ENCODE results near the gene TMEM147. TPM values are rescaled to one million over a fixed set of nuclear protein-coding genes. Genes with fewer than 3 reads are reported as not detected.
"Not testable (repeated sequence)": the region's sequence is repeated elsewhere in the genome, so short reads cannot be mapped to it uniquely, and the experiment has no call there.

TMEM147 gene
- total RNA-seq, 1 donor from 2014 or later: 37.4 TPM

- no peak for DNase-seq
Observed at GRCh38 chr19:35563207-35563829, 17.9 kb downstream of the TMEM147 start, which contains the start of gene ATP4A. ATP4A (minus strand) TSS chr19:35563658; CDS start chr19:35563629, 29 bp downstream.

DNA sequence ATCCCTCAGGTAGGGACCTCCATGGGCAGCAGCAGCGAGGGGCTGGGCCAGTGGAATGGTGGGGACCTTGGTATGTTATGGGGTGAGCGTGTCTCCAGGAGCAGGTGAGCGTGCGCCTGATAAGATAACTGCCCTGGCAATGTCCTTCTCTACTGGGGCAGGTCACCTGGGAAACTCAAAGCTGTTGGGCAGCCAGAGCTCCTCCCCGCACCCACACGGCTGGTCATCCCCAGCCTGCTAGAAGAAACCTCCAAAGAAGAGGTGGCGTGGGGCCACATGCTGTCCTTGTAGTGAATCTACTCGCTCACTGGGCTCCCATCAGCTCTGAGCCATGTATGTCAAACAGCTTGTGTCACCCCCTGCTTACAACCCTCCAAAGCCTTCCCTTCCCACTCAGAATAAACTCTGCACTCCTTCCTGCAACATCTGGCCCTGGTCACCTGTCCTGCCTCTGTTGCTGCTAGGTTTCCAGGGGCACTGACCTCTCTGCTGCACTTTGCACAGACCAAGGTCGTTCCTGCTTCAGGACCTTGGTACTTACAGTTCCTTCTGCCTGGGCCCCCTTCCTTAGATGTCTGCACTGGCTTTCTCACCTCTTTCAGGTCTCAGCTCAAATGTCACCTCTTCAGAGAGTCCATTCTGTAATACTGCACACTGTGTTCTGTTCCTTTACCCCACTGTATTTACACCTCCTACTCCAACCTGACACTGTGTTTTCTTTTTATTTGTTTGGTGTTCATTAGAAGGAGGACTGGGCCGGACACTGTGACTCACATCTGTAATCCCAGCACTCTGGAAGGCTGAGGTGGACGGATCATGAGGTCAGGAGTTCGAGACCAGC lies 19.8 kb downstream of the TMEM147 start:
- no peak for DNase-seq

DNA sequence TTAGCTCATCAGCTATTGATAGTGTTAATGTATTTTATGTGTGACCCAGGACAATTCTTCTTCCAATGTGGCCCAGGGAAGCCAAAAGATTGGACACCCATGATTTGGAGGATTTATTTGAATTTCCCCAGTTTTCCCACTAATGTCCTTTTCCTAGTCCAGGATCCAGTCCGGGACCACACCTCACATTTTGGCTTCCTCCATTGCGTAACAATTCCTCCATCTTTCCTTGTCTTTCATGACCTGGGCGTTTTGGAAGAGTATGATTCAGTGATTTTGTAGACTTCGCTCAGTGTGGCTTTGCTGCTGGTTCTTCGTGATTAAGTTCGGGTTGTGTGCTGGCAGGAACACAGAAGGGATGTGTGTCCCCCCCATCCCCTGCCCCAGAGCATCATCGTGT lies 21.3 kb downstream of the TMEM147 start:
- DNase-seq: no peak

GRCh38 chr19:35569281-35569781 lies 23.9 kb downstream of the TMEM147 start:
- DNase-seq: no peak

DNA sequence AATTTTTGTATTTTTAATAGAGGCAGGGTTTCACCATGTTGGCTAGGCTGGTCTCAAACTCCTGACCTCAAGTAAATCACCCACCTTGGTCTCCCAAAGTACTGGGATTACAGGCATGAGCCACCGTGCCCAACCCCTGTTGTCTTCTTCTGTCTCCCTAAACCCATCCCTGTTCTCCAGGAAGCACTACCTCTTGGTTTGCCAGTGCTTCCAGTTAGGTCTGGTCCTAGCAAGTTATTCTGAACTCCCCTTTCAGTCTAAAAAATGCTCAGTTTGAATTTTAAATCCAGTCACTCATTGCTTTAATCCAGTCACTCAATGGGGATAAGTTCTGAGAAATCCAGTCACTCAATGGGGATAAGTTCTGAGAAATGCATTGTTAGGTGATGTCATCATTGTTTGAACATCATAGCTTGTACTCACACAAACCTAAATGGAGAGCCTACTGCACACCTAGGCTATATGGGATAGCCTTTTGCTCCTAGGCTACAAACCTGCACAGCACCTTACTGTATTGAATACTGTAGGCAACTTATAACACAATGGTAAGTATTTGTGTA lies 26.1 kb downstream of the TMEM147 start:
- DNase-seq: no peak

DNA sequence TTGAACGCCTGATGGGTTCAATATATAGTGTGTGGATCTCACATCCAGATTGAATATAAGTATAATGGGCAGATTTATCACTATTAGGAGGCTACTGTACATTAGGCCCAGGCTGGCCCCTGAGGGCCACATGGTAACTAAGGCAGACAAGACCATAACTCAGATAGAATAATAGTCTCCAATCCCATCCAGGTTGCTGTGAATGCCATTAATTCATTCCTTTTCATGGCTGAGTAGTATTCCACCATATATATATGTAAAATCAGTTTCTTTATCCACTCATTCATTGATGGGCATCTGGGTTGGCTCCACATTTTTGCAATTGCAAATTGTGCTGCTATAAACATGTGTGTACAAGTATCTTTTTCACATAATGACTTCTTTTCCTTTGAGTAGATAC lies 32.5 kb downstream of the TMEM147 start:
- no peak for DNase-seq

DNA sequence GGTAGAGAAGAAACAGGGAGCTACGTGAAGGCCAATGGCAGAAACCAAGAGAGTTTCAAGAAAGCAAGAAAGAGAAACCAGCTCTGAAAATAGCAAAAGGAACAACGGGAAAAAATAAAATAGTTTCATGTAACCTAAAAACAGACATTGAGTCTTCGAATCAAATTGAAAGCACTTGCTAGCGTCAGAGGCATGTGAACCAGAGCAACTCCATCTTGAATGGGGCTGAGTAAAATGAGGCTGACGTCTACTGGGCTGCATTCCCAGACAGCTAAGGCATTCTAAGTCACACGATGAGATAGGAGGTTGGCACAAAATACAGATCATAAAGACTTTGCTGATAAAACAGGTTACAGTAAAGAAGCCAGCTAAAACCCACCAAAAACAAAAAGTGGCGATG lies 33.3 kb downstream of the TMEM147 start:
- DNase-seq: no peak

GRCh38 chr19:35582760-35583159 lies 37.3 kb downstream of the TMEM147 start:
- DNase-seq: no peak

- no peak for DNase-seq
Observed at GRCh38 chr19:35585848-35586247, 40.4 kb downstream of the TMEM147 start, which contains the start of gene PMIS2. PMIS2 (plus strand) TSS chr19:35586173; CDS start chr19:35586260, 87 bp downstream.

- DNase-seq: no peak
Observed at GRCh38 chr19:35587321-35587720, 41.9 kb downstream of the TMEM147 start.

GRCh38 chr19:35590875-35591274 lies 45.4 kb downstream of the TMEM147 start:
- no peak for DNase-seq

GRCh38 chr19:35592226-35592625 lies 46.8 kb downstream of the TMEM147 start:
- DNase-seq: no peak

- not testable (repeated sequence) for DNase-seq
Observed at GRCh38 chr19:35595026-35595425, 49.6 kb downstream of the TMEM147 start.

GRCh38 chr19:35595928-35596327 lies 50.5 kb downstream of the TMEM147 start:
- no peak for DNase-seq

DNA sequence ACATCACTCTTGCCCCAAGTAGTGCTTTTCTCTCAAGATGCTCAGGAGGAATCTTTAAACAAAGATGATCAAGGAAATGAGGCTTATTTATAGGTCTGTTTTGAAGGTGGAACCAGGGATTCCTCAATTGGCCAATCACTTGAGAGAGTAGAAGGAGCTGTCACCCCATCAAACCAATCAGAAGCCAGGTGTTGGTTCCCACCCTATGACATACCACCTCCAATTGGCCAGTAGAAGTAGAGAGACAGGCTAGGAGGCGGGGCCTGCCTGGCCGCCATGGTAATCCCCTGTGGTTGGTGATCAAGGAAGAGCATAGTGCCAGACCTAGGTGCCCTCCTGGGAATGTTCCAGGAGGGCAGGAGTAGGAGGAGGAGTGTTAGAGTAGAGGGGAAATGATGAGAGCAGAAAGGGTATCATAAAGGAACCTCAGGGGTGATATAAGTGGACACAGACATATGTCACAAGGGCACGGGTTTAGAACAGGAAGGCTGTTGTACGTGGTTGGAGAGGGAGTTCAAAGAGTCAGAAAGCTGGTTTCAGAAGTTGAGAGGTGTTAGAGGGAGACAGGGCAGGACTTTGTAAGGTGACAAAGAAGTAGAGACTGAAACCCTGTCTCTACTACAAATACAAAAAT lies 51.1 kb downstream of the TMEM147 start:
- no peak for DNase-seq

Other genes with a start within 250 kb of the TMEM147 start
- not detected for gene CD22, start 216.4 kb upstream of the TMEM147 start, total RNA-seq
- gene FFAR1, start 197.7 kb upstream of the TMEM147 start, total RNA-seq: not detected
- not detected for gene FFAR3, start 187.2 kb upstream of the TMEM147 start, total RNA-seq
- not detected for gene GPR42, start 174.6 kb upstream of the TMEM147 start, total RNA-seq
- 0.16 TPM for gene FFAR2, start 97.4 kb upstream of the TMEM147 start, total RNA-seq
- gene KRTDAP, start 55.2 kb upstream of the TMEM147 start, total RNA-seq: not detected
- 0.94 TPM for gene DMKN, start 32.0 kb upstream of the TMEM147 start, total RNA-seq
- not detected for gene SBSN, start 17.3 kb upstream of the TMEM147 start, total RNA-seq
- not detected for gene GAPDHS, start 12.2 kb upstream of the TMEM147 start, total RNA-seq
- gene ATP4A, start 18.0 kb downstream of the TMEM147 start, total RNA-seq: not detected
- not detected for gene PMIS2, start 40.5 kb downstream of the TMEM147 start, total RNA-seq
- gene HAUS5, start 67.1 kb downstream of the TMEM147 start, total RNA-seq: 6.4 TPM
- 16.7 TPM for gene RBM42, start 83.4 kb downstream of the TMEM147 start, total RNA-seq
- gene ETV2, start 96.1 kb downstream of the TMEM147 start, total RNA-seq: 1.1 TPM
- 119 TPM for gene COX6B1, start 102.7 kb downstream of the TMEM147 start, total RNA-seq
- gene UPK1A, start 120.9 kb downstream of the TMEM147 start, total RNA-seq: not detected
- not detected for gene ZBTB32, start 158.9 kb downstream of the TMEM147 start, total RNA-seq
- 3.0 TPM for gene KMT2B, start 172.4 kb downstream of the TMEM147 start, total RNA-seq
- gene IGFLR1, start 196.8 kb downstream of the TMEM147 start, total RNA-seq: 0.47 TPM
- 8.7 TPM for gene U2AF1L4, start 199.8 kb downstream of the TMEM147 start, total RNA-seq
- gene PSENEN, start 200.0 kb downstream of the TMEM147 start, total RNA-seq: 7.2 TPM
- gene LIN37, start 202.9 kb downstream of the TMEM147 start, total RNA-seq: 8.3 TPM
- 0.31 TPM for gene HSPB6, start 211.4 kb downstream of the TMEM147 start, total RNA-seq
- 1.9 TPM for gene PROSER3, start 212.6 kb downstream of the TMEM147 start, total RNA-seq
- 85.5 TPM for gene ARHGAP33, start 229.9 kb downstream of the TMEM147 start, total RNA-seq